GM12864 (cell line): ENCODE measurements around the gene RHOJ.

Experiments used
- DNase-seq: peaks from one replicate; pipeline ENCODE4 v3.0.0-alpha.2; 2011; ENCODE audit warnings: low read depth
- H3K4me3 ChIP-seq: 2 replicates; pipeline ENCODE4 v1.5.1; 2011; ENCODE audit warnings: mild to moderate bottlenecking, low read depth, low read length, control low read depth
- TF ChIP-seq, protein P1 (sequence below): IDR thresholded peaks from 2 replicates; pipeline ENCODE4 v1.5.1; 2011; ENCODE audit warnings: low read depth, mild to moderate bottlenecking, moderate library complexity, low read length, control low read depth, inconsistent platforms; ENCODE audit errors: missing control alignments

RHOJ gene

DNA sequence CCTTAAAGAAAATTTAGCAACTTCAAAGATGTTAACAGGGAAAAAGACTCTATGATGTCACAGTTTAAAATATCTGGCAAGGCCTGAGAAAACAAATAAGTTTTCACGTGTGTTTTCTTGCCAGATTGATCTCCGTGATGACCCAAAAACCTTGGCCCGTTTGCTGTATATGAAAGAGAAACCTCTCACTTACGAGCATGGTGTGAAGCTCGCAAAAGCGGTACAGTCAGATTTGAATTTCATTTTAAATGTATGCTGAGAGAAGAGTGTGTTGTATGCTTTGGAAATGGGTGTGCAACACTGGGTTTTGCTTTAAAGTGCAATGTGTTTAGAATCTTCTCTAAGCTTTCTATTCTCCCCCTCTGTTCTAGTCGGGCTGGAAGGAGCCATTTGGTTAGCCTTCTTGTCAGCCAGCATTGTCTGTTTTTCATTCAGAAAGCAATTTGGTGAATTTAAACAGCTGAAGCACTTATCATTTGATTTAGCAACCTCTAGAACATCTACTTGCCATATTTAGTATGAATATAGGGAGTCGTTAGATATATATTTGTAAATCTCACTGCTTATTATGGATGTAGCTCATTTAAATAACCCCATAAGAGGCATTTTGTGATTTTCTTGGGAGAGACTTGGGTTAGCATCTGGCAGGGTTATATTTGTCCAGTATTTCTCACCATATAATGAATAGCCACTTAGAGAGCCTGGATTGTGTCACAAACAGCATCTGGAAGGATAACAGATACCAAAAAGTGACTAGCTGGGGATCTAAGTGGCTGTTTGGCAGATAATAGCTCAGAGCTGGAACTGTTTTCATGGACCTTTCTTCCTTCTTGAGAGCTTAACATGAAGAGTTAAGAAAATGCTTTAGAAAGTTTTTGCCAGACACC, 79.0 kb downstream of the RHOJ start:
- TF ChIP-seq, protein P1, sequence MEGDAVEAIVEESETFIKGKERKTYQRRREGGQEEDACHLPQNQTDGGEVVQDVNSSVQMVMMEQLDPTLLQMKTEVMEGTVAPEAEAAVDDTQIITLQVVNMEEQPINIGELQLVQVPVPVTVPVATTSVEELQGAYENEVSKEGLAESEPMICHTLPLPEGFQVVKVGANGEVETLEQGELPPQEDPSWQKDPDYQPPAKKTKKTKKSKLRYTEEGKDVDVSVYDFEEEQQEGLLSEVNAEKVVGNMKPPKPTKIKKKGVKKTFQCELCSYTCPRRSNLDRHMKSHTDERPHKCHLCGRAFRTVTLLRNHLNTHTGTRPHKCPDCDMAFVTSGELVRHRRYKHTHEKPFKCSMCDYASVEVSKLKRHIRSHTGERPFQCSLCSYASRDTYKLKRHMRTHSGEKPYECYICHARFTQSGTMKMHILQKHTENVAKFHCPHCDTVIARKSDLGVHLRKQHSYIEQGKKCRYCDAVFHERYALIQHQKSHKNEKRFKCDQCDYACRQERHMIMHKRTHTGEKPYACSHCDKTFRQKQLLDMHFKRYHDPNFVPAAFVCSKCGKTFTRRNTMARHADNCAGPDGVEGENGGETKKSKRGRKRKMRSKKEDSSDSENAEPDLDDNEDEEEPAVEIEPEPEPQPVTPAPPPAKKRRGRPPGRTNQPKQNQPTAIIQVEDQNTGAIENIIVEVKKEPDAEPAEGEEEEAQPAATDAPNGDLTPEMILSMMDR, result no peak
- H3K4me3 ChIP-seq, result no peak overlapping the region; the same call in 1 of the 2 replicates
- DNase-seq, result no peak

DNA sequence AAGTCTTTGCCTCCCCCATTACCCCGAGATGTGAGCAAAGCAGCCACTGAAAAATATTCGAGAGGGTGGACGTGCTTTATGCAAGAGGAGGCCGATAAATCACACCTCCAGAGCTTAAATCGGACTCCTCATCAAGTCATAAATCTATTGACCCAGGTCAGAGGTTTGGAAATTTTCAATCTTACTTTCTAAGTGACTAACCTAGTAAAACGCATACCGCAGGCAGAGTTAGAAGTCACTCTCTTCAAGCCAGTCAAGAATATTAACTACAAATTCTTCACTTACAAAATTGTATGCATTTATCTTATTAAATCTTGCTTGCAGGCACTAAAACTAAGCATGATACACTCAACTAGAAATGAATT, 79.6 kb downstream of the RHOJ start:
- DNase-seq, result no peak
- H3K4me3 ChIP-seq, result no peak overlapping the region
- TF ChIP-seq, protein P1, result no peak

DNA sequence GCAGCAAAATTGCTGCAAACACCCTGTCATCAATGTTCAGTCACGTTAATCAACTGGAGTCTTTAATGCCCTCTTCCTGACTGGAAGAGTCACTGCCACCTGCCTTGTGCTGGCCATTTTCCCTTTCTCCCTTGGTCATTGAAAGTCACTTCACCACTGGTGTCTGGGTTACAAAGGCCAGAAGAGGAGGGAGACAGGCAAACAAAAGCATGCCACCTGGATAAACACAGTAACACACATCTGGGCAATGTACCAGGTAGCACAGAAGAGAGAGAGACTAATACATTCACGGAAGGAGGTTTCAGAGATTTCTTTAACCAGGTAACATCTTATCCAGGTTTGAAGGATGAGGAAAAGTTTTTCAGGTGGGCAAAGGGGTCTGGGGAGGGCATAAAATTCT, 81.8 kb downstream of the RHOJ start:
- no peak overlapping the region for H3K4me3 ChIP-seq
- DNase-seq, result no peak
- TF ChIP-seq, protein P1, result no peak

DNA sequence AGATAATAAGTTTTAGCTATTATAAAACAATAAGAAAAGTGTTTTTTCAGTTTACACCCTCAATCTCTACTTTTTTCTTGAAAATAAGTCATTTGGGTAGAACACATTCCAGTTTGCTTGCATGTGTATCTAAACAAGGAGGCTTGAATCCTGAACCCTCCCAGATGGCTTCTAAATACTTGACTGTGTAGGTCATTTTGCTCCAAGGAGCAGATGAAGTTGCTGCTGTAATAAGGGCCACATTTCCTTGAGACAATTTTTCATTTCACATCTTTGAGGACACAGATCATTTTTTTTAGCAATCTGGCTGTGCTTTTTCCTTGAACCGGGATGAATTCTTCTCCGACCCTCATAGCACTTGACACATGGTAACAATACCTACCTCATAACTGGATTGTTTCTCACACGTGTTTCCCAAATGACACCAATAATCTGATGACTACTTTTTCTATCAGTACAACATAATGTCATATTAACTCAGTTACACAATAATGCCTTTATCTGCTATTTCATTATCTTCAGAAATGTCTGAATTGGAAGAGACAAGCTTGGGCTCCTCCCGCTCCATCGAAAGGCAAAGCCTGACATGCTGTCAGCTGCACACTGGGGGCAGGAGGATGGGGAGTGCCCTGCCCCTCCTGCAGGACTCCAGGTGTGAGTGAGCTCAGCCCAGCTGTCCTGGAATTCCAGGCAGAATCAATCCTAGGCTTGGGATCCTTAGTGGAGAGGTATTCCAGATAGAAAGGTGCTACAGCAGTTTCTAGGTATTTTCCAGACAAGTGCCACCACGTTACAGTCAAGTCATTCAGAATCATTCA, 83.6 kb downstream of the RHOJ start:
- no peak for DNase-seq

DNA sequence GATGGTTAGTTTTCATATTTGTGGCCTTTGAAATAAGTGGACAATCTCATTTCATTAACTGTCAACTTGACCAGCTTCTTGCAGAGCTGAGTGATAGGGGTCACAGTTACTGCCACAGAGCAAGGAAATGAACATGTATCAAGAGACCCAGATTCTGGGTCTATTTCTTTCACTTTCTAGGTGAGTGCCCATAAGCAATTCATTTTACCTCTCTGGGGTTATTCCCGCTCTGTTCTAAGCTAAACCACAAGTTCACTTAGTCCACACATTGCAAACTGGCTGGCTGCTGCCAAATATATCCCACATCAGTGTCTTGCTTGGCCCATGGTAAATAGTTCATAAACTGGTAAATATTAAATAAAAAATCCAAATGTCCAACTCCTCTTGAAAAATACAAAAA, 84.6 kb downstream of the RHOJ start:
- DNase-seq, result no peak
- H3K4me3 ChIP-seq, result no peak overlapping the region

More for the DNA sequence above, 83.6 kb downstream of the RHOJ start:
- TF ChIP-seq, protein P1, result no peak
- H3K4me3 ChIP-seq, result no peak overlapping the region

DNA sequence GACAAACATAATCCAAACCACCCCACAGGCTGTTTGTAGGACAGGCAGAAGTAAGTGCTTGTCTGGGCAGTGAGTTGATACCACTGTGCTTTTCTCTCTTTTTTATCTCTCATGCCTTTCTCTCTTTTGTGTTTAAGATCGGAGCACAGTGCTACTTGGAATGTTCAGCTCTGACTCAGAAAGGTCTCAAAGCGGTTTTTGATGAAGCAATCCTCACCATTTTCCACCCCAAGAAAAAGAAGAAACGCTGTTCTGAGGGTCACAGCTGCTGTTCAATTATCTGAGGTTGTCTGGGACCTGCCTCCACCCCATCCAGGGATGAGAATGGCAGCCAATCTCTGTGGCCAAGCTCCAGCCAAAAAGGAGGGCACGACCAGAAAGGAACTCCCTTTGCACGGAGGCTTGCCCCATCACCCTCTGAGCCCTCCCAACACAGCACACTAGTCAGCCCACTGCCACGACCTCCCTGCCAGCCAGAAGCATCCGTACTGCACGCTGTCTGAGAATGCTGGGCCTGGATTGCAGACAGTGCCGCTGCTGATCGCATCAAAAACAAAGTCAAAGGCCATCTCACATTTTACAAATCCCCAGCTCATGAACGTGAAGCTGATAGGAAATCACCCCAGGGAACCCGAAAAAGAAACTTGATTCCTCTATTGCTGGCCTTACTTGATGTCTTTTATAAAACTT, 86.6 kb downstream of the RHOJ start:
- no peak for DNase-seq
- H3K4me3 ChIP-seq, result no peak overlapping the region
- TF ChIP-seq, protein P1, result no peak

More for the DNA sequence above, 84.6 kb downstream of the RHOJ start:
- TF ChIP-seq, protein P1, result no peak
